Measurements from ENCODE around the gene CNPY1.

CNPY1 gene

GRCh38 chr7:155558961-155559360, 12.6 kb upstream of the CNPY1 start:
- no peak for DNase-seq (ENCODE audit: low read depth)

DNA sequence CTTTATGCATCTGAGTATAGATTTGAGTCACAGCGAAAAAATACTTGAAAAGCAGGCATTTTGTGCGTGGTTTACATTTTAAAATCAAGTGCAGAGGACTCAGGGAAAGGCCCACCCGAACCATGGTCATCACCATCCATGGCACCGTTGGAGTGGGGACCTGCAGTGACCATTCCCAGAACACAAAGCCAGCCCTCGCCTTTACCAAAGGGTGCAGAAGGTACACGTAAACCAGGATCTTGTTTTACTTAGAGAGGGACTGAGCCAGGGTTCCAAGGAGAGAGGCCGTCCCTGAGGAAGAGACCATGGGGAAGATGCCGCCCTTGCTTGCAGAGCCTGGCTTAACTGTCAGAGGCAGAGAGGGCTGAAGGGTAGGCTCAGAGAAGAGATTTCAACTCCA, 12.0 kb upstream of the CNPY1 start:
- DNase-seq (ENCODE audit: low read depth): no peak

DNA sequence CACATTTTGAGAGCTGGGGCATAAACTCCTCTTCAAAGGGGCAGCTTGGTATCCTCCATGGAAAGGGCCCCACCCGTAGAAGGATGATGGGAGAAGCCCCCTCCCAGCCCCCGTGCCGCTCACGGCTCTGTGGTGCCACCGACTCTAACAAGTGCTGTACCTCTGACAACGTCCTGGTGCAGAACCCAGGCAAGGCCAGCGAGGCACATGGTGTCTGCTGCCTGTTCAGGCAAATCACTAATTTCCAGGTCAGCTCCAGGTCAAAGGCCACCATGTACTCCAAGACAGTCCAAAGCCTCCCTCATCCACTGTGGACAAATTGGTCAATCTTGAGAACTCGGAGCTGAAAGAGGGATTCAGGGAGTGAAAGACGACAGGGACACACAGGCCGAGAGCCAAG, 11.4 kb upstream of the CNPY1 start:
- DNase-seq (ENCODE audit: low read depth): no peak

DNA sequence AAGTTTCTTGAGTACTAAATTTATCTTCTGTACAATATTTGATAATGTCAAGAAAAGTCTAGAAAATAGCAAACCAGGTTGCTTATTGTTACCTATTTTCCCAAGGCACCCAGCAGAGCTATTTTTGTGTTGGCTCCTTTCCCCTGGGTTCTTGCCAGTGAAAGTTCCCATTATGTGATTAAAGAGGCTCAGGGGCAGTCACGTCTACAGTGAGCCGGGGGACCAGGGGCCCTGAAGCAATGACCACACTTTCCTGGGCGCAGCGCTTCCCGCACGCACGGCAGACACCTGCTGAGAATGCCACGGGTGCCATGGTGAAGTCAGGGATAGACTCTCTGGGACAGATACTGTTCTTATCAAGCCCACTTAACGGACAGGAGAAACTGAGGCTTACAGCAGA, 10.4 kb upstream of the CNPY1 start:
- DNase-seq (ENCODE audit: low read depth): no peak

DNA sequence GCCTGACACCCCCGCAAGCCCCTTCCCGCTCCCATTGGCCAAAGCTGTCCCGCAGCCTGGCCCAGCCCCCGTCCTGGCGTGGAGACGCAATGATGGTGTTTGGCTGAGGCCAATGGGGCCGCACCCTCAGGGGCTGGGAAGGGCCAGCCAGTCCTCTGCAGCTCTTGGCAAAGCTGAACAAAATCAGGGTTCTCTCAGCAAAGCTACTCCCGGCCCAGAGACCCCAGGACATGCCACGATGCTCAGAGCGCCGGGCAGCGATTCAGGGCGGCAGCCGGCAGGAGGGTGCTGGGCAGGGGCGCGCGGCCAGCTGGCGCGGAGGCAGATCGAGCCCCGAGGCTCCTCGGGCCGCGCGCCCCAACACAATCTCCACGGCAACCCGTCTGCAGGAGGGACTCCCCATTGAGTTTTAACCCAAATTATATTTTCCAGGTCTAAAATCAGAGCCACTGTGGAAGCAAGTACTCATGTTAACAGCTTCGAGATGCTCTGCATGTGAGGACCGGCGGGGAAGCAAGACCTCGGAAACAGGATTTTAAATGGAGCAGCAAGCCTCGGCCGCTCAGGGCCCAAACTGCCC, 8.8 kb upstream of the CNPY1 start:
- DNase-seq (ENCODE audit: low read depth): no peak

- DNase-seq (ENCODE audit: low read depth): no peak
Observed at GRCh38 chr7:155553871-155554270, 7.5 kb upstream of the CNPY1 start.

- no peak for DNase-seq (ENCODE audit: low read depth)
Observed at GRCh38 chr7:155551785-155552611, 5.6 kb upstream of the CNPY1 start.

- DNase-seq (ENCODE audit: low read depth): no peak
Observed at GRCh38 chr7:155550916-155551315, 4.6 kb upstream of the CNPY1 start.

DNA sequence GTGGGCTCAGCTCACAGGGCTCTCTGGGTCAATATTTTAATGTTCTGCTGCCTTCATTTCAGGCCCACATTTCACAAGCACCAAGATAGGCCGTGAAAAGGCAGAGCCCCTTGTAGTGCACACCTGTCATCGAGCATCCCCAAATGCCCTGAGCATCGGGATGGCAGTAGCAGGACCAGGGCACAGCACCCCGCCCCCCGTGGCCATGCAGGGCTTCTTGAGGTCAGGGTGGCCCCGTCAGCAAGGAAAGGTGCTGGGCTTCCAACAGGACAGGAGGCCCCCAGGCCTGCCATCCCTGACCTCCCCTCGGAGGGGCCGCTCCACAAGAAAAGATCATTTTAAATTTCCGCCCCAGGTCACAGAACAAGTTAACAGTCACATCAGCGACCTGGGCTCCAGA, 2.9 kb upstream of the CNPY1 start:
- no peak for DNase-seq (ENCODE audit: low read depth)

DNA sequence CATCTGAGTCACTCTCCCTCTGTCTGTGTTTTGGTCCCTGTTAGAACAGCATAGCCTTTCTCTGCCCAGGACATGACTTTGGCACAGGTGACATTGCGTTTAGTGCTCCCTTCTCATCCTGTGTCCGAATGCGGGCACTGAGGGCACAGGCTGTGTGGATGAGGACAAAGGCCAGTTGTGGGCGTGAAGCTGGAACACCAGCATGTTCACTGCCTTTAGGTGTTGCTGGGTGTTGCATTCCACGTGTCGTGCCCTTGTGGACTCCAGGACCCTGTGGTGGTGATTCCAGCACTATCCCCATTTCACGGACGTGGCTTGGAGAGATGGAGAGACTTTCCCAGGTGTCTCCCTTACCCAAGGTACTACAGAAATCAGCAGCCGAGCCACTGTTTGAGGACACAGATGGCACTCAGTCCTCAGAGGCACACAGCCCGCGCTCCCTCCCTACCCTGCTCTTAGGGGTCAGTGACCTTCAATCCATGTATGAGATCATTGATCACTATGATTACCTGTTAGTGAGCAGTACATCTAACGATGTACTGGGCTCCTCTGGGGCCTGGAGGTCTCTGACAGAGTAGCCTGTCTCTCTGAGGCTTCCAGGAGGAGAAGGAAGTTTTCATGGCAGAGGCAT, 917 bp upstream of the CNPY1 start:
- DNase-seq (ENCODE audit: low read depth): no peak

DNA sequence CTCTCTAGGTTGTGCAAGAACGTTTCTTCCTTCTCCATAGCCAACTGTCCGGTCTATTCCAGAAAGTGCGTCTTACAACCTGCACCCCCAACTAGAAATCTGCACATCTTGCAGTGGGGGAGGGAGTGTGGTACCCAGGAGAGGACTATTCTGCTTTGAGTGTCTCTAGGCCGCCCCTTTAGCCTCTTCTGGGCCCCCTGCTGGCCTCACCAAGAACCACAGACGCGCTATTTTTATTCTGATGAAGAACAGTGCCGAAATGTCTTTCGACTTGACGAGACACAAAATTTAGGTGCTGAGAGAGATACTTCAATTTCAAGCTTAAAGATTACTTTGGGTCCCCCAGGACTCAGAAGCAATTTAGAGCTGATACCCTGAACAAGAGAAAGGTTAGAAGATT, 1.0 kb downstream of the CNPY1 start:
- no peak for DNase-seq (ENCODE audit: low read depth)

- no peak for DNase-seq (ENCODE audit: low read depth)
Observed at GRCh38 chr7:155544485-155544884, 1.9 kb downstream of the CNPY1 start.

DNA sequence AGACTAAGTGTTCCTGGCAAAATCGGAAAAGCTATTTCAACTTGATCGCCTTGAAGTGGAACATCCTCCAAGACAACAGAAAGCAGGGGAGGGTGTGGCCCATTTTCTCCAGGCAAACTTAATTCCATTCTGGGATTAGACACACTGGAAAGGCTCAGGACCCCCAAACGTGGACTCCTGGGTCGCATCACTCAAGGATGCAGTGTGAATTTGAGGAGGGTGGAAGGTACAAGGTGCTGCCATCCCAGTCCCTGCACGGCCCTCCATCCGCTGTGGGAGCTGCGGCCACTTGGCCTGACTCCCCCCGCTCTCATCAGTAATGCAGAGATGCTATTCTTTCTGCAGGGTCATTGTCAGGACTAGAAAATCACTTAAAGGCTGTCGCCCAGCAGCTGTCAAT, 2.4 kb downstream of the CNPY1 start:
- DNase-seq (ENCODE audit: low read depth): no peak

DNA sequence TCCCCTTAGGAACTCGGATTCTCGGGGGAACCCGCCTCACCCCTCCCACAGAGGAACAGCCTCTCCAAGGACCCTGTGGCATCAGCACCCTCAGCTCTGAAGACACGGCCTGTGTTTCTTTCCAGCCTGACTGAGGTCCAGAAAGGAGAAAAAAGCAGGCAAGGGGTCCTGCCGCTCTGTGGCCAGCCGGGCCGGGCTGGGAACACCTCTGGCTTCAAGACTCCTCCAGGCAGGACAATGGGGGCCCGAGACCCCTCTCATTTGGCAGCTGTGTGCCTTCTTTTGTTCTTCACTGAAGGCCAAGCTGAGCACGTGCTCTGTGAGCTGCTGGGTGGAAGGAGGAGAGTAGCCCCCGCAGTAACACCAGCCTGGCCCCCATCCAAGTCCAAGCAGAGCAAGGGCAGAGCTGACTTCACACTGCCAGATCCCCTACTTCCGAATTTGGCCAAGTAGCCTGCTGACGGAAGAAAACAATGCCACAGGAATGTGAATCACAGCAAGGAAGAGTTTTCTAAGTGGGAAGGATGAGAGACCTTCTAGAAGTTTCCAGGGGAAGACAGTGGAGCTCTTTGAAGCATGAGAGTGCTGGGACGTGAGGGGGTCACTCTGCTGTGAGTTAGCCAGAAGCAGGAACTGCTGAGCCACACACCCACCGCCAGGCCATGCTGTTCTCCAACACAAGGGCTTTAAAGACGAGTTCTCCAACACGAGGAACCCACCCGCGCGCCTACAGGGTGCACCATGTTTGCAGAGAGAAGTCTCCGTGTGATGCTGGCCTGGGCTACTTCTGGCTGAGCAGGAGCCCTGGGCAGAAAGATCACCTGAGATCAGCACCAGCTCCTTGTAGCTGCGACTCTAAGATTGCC, 3.1 kb downstream of the CNPY1 start:
- DNase-seq (ENCODE audit: low read depth): no peak

DNA sequence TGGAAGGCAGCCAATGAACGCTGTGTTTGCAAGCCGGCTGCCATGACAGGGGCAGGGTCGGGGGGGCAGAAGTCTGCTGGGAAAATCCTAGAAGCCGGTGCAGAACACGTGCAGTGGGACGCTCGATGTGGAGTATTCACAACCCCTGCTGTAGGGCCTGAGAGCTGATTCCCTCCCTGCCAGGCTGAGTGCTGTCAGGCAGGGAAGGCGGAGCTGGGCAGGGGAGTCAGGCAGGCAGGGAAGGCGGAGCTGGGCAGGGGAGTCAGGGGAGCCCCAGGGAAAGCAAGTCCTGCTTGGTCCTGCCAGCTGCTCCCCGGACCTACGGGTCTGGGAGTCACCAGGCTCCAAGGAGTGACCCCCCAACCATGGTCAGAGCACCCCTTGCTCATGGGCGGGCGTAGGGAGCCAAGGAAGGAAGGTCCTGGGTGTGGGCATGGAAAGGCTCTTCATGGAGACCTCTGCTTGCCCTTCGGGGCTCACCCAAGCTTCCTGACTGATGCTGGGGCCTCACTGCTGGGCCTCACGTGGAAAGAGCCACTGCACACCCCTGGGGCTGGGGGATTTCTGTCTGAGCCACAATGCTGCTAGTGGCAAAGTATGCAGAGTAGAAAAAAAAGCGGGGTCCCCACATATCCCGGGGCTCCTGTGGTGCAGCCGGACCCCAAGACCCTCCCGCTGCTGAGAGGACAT, 4.2 kb downstream of the CNPY1 start:
- no peak for DNase-seq (ENCODE audit: low read depth)

- no peak for DNase-seq (ENCODE audit: low read depth)
Observed at GRCh38 chr7:155540553-155540952, 5.8 kb downstream of the CNPY1 start.

DNA sequence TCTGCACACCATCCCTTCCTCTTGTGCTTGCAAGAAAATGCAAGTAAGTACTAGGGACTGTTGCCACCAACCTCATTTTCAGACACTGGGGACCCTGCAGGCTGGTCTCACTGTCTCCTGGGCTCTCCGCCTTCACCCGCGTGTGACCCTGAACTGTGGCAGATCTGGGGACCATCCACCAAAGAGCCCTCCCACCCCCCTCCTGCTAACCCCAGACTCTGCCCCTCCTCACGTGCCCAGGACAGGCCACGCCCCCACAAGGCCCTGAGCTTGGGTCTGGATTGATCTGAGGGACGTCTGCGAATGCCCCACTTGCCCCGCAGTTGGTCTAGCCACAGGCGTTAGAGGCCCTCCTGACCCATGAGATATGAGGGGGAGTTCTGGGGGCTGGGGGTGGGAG, 8.1 kb downstream of the CNPY1 start:
- DNase-seq (ENCODE audit: low read depth): no peak

DNA sequence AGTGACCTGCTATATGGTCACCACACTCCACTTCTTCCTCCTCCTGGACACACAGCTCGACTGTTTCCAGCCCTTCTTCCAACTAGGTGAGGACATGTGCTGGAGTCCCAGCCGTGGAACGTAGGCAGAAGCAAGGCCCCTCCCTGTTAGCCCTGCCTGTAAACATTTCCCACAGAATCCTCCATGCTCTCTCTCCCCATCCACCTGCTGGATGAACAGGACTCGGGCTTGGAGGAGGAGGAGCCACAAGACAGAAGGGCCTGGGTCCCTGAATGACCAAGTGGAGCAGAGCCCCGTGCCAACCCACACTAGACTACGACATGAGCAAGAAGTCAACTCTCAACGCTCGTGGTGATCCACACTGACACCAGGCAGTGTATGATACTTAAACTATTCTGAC, 9.9 kb downstream of the CNPY1 start:
- no peak for DNase-seq (ENCODE audit: low read depth)

- no peak for DNase-seq (ENCODE audit: low read depth)
Observed at GRCh38 chr7:155534691-155535090, 11.7 kb downstream of the CNPY1 start.

DNA sequence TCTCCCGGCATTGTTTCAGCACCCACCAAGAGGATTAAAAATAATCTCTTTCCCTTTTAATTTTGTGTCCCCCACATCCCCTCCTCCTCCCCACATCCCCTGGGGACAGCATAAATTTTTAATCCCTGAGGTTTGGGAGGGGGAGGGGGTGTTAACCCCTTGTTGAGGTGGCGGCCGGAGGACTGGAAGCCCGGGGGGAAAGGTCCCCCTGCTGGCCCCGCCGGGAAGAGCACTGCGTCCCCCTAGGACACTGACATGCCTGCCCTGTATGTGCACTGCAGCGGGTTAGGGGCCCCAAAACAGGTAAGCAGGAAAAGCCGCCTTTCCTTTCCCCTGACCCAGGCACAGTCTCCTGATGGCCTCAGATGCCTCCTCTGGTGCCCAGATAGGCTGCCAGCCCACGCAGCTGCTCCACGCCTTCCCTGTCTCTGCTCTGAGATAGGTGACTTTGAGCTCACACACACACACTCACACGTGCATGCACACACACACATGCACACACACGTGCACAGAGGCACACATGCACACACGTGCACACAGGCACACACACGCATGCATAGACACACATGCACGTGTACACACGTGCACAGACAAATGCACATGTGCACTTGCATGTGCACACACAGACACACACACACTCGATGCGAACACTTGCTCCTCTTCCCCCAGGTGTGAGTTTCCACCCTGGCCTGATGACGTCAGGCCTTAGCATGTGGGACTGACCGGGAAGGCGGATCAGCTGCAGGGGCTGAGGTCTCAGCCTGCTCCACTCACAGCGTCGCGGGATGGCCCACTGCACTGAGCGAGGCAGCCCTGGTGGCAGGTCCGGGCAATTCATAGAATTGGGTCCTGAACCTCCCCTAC, 12.3 kb downstream of the CNPY1 start:
- DNase-seq (ENCODE audit: low read depth): no peak
